ENCODE measurements around the gene UBN1. TPM values are rescaled to one million over a fixed set of nuclear protein-coding genes. Genes with fewer than 3 reads are reported as not detected.
A peak's percentile ranks its signal among the peaks of the same experiment; 100 is the strongest.
"Not testable (repeated sequence)": the region's sequence is repeated elsewhere in the genome, so short reads cannot be mapped to it uniquely, and the experiment has no call there.

Gene UBN1
- total RNA-seq, 3 donors from 2014 or later: 41.3 to 42.7 (median 41.6) TPM

DNA sequence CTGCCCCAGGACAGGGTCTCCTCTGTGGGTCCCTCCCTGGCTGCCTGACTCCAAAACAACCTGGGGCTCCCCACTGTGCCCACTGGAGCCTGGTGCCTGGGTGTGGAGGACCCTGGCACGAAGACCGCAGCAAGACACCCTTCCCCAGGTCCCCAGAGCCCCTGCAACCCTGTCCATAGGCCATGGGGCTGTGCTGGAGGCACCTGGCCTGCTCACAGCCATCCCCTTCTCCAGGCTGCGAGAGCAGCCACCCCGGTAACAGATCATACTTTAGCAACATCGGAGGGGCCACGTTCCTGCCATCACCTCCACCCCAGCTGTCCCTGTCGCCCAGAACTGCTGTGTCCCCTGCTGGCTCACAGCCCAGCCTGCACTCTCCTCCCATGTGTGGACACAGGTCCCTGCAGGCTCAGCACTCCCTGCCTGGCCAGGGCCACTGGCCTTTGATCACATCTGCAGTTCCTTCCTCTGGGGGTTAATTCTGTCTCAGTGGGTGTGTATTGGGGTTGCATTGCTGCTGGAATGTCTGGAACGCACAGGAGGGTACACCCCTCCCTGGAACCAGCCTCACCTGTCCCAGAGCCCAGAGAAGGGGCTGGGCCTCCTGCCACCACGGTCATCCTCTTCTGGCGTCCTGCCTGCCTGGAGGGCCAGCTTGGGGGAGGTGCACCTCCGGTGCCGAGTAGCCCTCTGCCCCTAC is 77.5 kb downstream of the UBN1 start:
- Histone ChIP-seq H3K4me1 (ENCODE audit: low read depth) (no peaks in the 10 kb centered on the region), H3K4me3 (no peak overlapping the region), H3K36me3 (ENCODE audit: low read depth) (no peaks in the 10 kb centered on the region), H3K9me3 (peaks cover 15% of the 10 kb centered on the region)
- intact Hi-C loops (cut with DNase I, micrococcal nuclease): no loop called here
- DNase-seq (no peak), ATAC-seq (peak; percentile 47)
- TF ChIP-seq, protein P1, sequence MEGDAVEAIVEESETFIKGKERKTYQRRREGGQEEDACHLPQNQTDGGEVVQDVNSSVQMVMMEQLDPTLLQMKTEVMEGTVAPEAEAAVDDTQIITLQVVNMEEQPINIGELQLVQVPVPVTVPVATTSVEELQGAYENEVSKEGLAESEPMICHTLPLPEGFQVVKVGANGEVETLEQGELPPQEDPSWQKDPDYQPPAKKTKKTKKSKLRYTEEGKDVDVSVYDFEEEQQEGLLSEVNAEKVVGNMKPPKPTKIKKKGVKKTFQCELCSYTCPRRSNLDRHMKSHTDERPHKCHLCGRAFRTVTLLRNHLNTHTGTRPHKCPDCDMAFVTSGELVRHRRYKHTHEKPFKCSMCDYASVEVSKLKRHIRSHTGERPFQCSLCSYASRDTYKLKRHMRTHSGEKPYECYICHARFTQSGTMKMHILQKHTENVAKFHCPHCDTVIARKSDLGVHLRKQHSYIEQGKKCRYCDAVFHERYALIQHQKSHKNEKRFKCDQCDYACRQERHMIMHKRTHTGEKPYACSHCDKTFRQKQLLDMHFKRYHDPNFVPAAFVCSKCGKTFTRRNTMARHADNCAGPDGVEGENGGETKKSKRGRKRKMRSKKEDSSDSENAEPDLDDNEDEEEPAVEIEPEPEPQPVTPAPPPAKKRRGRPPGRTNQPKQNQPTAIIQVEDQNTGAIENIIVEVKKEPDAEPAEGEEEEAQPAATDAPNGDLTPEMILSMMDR (IDR thresholded peaks at IDR 0.05): no peak

DNA sequence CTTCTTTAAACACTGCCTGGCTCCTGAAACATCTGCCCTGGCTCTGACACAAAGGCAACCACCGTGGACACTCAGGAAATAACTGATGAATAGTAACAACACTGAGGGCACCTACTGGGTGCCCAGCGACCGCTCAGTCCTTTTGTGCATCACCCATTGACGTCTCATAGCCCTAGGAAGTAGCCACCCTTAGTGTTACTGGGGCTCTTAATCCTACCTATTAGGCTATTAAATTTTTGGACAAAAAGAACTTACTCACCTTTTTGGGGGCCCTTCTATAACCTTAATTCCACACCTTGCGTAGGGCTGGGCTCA is 78.0 kb downstream of the UBN1 start:
- Histone ChIP-seq H3K4me3 (no peak overlapping the region), H3K4me1 (ENCODE audit: low read depth) (no peaks in the 10 kb centered on the region), H3K36me3 (ENCODE audit: low read depth) (no peaks in the 10 kb centered on the region), H3K9me3 (peaks cover 15% of the 10 kb centered on the region)
- ATAC-seq (no peak), DNase-seq (no peak)
- TF ChIP-seq, protein P1 (IDR thresholded peaks at IDR 0.05): no peak
- intact Hi-C loops (cut with DNase I, micrococcal nuclease): no loop called here

DNA sequence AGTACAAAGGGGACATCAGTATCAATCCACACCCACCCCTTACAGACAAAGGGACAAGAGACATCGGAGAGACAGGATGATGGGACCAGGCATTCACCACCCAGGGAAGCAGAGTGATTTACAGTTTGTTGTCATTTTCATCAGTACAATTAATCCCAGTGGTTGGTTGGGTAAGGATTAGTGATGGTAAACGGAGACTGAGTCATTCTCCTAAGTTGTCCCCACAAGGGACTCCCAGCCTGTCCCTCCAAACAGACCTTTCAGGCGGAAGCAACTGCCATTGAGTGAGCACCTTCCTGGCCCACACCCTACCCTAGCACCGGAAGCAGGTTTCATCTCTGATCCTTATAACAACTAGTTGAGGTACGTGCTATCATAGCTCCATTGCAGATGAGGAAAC is 78.5 kb downstream of the UBN1 start:
- DNase-seq (no peak), ATAC-seq (no peak)
- Histone ChIP-seq H3K36me3 (ENCODE audit: low read depth) (no peaks in the 10 kb centered on the region), H3K9me3 (peaks cover 15% of the 10 kb centered on the region), H3K4me3 (no peak overlapping the region), H3K4me1 (ENCODE audit: low read depth) (no peaks in the 10 kb centered on the region)
- intact Hi-C loops (cut with DNase I, micrococcal nuclease): no loop called here
- TF ChIP-seq, protein P1 (IDR thresholded peaks at IDR 0.05): no peak

DNA sequence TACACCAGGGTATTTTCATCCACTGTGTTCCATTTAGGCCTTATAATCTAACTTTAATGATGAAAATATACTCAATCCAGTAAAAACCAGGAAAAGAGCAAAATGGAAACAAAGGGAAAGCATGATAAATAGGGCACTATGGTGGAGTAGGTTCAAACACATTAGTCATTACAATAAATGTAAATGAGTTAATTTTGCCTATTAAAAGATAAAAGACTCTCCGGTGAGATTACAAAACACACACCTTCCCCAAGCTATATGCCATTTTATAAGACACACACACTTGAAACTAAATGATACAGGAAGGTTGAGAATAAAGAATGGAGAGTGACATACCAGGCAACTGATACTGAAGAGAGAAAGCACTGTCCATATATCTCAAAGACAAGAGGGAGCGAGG is 79.6 kb downstream of the UBN1 start:
- TF ChIP-seq, protein P1 (IDR thresholded peaks at IDR 0.05): no peak
- no peaks in the 10 kb centered on the region for H3K36me3 ChIP-seq (ENCODE audit: low read depth)
- no peaks in the 10 kb centered on the region for H3K4me1 ChIP-seq (ENCODE audit: low read depth)
- DNase-seq (no peak), ATAC-seq (no peak)
- H3K4me3 ChIP-seq: no peak overlapping the region
- intact Hi-C loops (cut with DNase I, micrococcal nuclease): no loop called here
- H3K9me3 ChIP-seq: peaks cover 15% of the 10 kb centered on the region

DNA sequence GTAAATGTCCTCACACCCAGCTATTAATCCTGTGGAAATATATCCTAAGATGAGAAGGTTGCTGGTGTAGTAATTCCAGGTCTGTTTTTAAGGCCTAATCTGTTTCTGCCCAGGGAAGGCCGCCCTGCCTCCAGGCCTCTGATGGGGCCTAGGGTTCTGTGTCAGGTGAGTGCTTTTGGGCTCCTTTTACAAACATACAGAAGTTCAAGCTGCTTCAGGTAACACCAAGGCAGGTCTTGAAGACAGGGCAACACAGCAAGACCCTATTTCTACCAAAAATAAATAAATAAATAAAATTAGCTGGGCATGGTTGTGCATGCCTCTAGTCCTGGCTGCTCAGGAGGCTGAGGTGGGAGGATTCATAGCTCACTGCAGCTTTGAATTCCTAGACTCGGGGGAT is 80.4 kb downstream of the UBN1 start:
- H3K4me1 ChIP-seq (ENCODE audit: low read depth): no peaks in the 10 kb centered on the region
- intact Hi-C loops (cut with DNase I, micrococcal nuclease): no loop called here
- H3K9me3 ChIP-seq: peaks cover 15% of the 10 kb centered on the region
- TF ChIP-seq, protein P1 (IDR thresholded peaks at IDR 0.05): no peak
- ATAC-seq (no peak), DNase-seq (no peak)
- H3K4me3 ChIP-seq: no peak overlapping the region
- H3K36me3 ChIP-seq (ENCODE audit: low read depth): no peaks in the 10 kb centered on the region

DNA sequence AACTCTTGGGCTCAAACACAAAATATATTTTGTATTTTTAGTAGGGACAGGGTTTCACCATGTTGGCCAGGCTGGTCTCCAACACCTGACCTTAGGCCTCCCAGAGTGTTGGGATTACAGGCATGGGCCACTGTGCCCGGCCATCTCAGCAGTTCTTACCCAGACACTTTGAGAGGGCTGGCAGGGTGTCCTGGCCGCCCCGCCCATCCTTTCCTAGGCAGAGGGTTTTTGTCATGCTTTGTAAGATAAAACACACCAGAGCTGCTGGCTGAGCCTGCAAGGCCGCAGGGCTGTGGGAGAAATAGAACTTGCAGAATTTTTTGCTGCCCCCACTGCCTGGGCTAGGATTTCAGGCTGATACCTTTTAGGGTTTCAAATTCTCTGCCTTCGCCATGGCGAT is 80.9 kb downstream of the UBN1 start:
- H3K4me3 ChIP-seq: no peak overlapping the region
- H3K9me3 ChIP-seq: peaks cover 15% of the 10 kb centered on the region
- H3K4me1 ChIP-seq (ENCODE audit: low read depth): no peaks in the 10 kb centered on the region
- no peak for DNase-seq
- TF ChIP-seq, protein P1 (IDR thresholded peaks at IDR 0.05): no peak
- ATAC-seq: no peak
- intact Hi-C loops (cut with DNase I, micrococcal nuclease): no loop called here
- no peaks in the 10 kb centered on the region for H3K36me3 ChIP-seq (ENCODE audit: low read depth)

DNA sequence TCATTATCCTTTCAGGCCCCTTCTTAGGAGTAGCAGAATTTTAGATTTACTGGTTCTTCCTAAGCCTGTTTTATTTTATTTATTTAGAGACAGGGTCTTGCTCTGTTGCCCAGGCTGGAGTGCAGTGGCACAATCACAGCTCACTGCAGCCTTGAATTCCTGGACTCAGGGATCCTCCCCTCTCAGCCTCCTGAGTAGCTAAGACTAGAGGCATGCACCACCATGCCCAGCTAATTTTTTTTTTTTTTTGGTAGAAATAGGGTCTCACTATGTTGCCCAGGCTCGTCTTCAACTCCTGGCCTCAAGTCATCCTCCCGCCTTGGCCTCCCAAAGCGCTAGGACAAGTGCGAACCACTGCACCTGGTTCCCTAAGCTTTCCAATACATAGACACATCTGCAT is 82.3 kb downstream of the UBN1 start:
- intact Hi-C loops (cut with DNase I, micrococcal nuclease); ATAC-seq; H3K36me3 ChIP-seq (ENCODE audit: low read depth); DNase-seq; H3K4me3 ChIP-seq; H3K4me1 ChIP-seq (ENCODE audit: low read depth): not testable (repeated sequence)
- H3K9me3 ChIP-seq: peaks cover 15% of the 10 kb centered on the region
